GM15510 (cell line): ENCODE data around the gene CREBZF.

ENCODE experiments used
- POLR2A ChIP-seq: IDR thresholded peaks from 3 replicates; pipeline ENCODE4 v1.6.1; 2011; ENCODE audit warnings: borderline replicate concordance; ENCODE audit not compliant: insufficient read length; ENCODE audit errors: extremely low read depth

Gene CREBZF

DNA sequence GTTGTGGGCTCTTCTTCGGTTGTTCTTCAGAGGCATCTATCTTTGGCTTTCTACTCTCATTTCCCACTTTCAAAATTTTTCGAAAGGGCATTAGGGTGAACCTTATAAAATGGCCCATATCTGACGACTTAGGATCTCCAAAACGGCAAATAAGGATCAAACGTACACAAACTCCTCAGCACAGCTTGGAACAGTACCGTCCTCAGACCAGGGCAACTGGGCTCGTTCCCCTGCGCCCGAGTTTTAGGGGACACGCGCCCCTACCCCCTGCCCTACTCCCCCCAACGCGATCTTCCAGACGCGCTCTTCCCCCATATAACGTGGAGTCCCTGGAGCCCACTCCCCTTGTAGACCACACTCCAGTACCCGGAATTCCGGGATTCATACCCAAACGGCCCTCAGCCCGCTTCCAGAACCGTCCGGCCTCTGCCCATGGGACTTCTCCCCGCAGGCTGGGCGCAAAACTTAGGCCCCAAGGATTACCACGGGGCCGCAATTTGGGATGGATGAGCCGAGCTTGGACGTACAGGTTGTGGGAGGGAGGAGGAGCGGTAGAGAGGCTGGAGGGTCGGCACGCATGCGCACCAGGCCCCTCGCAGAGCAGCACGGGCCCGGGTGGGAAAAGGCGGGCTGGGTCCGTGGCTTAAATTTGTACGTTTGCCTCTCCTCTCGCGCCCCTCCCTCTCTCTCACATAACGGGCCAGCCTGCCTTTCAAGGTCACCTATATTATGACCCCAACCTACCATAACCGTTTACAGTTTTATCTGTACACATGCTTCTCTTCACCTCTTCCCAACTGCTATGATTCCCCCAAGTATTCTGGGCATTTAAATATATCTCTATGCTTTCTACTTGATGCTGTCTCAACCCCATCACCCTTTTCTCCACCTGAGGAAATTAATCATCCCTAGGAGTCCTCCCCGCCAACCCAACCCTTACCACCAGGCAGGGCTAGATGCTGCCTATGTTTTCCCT lies 17.7 kb upstream of the CREBZF start:
- TF ChIP-seq POLR2A: no peak

DNA sequence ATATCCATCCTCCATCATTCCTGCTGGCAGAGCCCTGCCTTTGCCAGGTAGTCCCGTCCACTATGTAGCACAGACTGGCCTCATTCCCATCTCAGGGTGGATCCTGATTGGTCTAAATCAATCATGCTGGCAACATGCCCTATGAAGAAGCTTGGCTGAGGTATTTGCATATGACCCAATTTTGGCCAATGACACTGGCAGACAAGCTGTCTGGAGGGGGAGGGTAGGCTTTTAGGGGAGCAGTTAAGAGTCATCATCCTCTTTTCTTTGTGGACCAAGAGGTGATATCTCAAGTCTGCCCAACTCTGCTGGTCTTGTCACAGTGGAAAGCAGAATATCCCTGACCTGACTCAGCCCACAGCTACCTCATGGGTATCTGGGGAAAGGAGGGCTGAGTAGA lies 16.0 kb upstream of the CREBZF start:
- TF ChIP-seq POLR2A: no peak

DNA sequence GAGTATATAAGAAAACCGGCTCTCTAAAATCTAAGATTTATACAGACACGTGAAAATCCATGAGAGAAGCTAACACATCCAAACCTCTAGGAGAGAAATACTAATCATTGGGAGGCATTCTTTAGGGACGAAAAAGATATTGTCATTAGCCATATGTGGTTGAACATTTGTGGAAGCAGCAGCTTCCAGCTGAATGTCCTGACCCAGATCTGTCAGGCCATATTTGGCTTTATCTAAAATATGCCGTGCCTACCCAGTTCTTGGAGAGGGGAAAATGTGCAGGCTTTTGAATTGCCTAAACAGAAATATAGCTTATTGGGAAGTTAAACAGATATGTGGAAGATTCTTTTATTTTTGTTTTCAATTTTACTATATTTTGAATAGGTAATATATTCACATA lies 14.6 kb upstream of the CREBZF start:
- TF ChIP-seq POLR2A: no peak

DNA sequence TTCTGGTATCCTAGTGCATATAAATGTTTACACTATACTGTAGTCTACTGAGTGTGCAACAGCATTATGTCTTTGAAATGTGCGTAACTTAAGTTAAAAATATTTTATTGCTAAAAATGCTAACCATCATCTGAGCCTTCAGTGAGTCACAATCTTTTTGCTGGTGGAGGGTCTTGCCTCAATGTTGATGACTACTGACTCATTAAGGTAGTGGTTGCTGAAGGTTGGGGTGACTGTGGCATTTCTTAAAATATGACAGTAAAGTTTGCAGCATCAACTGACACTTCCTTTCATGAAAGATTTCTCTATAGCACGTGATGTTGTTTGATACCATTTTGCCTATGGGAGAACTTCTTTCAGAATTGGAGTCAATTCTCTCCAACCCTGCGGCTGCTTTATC lies 8.5 kb upstream of the CREBZF start:
- no peak for TF ChIP-seq POLR2A

DNA sequence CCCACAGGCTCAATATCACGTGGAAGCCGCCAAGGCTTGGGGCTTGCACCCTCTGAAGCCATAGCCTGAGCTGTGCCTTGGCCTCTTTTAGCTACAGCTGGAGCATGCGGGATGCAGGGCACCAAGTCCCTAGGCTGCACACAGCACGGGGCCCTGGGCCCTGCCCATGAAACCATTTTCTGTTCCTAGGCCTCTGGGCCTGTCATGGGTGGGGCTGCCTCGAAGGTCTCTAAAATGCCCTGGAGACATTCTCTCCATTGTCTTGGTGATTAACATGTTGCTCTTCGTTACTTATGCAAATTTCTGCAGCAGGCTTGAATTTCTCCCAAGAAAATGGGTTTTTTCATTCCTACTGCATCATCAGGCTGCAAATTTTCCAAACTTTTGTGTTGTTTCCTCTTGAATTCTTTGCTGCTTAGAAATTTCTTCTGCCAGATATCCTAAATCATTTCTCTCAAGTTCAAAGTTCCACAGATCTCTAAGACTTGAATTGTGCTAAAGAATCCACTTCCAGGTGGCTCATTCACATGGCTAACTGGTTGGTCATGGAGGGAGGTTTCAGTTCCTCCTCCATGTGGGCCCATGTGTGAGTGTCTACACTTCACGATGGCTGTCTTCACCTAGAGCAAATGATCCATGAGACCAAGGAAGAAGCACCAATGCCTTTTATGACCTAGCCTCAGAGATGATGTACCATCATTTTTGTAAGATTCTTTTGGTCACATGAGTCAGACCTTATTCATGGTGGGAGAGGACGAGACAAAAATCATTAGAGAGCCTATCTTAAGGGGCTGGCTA lies 7.4 kb upstream of the CREBZF start:
- TF ChIP-seq POLR2A: no peak

DNA sequence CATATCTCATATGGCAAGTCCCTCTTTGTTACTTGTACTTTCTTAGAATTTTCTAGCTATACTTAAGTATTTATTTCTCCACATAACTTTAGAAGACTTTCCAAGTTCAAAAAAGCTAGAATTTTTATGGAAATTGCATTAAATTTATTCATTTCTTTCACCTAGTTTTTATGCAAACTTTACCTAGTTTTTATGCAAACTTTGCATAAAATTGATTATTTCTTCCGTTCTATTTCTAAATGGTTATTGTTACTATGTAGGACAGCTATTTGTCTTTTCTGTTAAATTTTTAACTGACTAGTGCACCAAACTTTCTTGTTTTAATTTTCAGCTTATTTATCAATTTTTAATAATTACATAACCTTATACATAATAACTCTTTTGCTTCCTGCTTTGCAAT lies 3.2 kb upstream of the CREBZF start:
- no peak for TF ChIP-seq POLR2A

DNA sequence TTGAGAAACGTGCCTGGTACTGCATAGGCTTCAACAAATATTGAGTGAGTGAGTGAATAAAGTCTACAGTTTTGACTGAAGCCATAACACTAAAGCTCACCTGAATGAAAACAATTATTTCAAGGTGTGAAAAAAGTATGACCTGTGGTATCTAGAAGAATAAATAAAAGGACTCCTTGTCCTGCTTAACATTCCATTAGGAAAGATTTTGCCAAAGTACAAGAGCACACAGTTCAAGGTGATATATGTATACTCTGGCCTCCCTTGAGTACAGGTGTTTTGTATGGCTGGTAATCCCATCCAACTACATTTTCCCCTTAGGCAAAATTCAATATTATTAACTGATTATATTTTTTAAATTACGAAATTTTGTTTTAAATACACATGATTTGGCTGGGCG lies 1.8 kb upstream of the CREBZF start:
- no peak for TF ChIP-seq POLR2A

DNA sequence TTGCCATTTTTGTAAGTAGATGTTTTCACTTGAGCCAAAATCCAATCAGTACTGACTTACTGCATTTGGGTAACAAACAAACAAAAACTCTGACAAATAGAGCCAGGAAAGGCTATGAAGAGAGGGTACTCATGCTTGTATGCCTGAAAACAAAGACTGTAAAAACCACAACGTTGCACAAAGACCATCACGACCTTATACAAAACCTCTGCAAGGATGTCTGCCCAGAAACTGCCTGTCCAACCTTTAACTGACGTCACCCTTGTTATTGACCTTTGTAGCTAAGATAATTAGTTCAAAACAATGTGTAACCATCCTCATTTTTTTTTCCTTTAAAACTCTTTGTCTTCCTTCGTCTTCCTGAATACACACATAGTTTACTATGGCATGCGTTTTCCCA lies 804 bp upstream of the CREBZF start:
- TF ChIP-seq POLR2A: no peak

DNA sequence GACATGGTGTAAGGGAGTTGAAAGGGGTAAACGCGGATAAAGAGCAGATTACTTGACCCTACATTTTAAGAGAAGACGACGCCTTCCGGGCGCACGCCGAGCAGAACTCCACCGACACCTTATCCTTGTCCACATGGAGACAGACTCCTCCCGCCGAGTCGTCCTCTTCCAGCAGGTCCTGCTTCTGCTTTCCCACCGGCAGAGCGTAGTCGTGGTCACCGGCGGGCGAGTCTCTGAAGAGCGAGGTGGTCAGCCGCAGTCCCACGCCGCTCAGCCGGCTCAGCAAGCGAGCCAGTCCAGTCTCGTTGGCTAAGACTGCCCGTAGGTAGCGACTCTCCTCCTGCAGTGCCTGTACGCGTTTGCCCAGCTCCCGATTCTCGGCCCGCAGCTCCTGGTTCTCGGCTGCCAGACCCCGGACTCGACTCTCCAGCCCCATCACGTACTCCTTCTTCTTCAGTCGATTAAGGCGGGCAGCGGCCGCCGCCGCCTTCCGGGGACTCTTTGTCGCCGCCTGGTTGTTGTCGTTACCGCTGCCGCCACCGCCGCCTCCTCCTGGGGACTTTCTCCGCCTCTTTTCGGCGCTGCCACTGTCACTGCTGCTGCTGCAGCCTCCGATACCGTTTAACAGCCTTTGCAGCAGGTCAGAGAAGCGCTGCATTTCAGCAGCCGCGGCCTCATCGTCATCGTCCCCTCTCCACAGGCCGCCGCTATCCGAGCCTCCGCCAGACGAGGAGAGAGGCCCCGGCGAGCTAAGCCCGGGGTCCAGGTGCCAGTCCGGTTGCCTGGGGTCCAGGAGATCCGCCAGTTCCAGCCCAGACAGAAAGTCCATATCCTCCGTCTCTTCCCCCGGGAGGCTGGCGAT lies 945 bp downstream of the CREBZF start:
- peak; percentile 46 for TF ChIP-seq POLR2A

DNA sequence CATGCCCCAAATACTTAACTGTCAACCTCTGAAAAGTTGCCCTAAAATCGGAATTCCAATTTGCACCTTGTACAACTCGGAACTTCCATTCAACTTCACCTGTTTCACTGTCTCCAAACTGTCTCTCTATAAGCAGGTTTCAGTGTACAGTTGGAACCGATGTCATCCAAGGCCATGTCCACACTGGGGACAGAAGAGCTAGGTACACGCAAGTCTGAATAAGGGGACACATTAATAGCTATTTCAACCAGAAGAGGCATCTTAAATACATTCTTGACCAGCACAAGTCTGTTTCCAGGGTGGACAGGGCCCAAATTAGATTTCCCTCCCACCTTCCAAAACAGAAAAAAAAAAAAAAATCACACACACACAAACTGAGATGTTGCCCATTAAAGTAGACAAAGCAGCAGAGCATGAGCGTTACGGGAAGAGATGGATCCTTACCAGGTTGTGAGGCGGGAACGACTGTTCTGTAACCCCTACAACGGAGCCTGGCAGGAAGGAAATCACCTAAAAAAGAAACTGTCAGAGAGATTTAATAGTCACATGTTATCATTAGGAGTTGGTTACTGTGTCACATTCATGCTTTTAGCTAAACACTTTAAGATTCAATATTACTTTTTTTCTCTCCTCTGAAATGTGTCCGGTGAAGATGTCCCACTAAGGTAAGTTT lies 1.7 kb downstream of the CREBZF start:
- no peak for TF ChIP-seq POLR2A

DNA sequence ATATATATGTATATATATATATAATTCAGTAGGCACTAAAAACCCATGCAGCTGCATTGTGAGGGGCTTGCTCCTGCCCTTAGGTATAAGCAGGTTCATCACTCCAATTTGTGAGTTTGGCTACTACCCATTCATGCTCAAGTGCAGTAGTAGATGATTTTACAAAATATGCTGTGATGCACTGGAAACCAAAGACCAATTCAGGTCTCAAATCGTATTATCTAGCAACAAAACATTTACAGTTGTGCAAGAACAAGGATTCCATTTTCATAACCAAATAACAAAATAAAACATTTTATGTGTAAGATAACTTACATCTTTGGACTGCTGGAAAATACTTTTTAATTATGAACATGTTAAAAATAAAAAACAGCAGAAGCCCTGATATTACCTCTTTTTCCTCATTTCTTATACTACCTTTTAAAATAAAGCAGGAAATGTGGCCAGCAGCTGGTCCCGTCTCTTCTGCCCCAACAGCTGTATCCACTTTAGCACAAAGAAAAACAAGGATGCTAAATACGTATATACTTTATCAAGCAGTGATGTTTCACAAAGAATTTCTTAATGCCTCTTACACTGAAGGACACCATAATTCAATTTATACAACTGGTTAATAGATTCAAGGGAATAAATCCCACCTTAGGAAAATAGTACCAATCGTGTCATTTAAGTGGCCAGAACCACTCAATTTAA lies 2.8 kb downstream of the CREBZF start:
- no peak for TF ChIP-seq POLR2A

DNA sequence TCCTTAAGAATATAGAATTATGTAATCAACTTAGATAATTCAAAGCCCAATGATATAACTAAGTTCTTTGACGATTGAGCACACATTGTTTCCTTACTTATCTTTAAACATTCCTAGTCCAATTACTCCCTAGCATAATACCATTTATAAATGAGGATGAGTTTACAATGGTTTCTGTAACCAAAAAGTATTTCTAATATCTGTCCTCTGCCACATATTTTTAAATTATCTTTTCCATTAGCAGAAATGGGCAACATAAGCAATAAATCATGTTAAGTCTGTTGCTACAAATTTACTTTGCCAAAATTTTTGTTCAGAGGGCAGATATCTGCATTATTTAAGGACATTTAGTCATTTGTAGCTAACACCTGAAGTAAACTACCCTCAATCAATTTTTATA lies 6.7 kb downstream of the CREBZF start:
- no peak for TF ChIP-seq POLR2A

DNA sequence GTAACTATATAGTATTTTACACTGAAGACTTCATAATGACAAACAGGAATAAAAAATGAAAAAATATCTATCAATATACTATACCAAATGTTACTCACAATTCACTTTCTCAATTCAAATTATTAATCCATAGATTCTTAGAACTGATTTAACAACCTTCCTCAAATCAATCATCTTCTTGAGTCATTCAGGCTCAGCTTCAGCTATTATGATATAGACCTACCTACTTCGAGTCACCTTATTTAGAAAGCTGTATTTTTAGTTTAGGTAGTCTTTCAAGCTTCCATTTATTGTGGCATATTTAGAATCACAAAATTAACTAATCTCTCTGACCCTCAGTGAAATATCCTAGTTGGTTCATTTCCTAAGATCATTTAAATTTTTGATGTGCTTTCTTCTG lies 8.2 kb downstream of the CREBZF start:
- TF ChIP-seq POLR2A: no peak
